Nephron (organoid): ENCODE data around the gene PAX8.
A peak's percentile ranks its signal among the peaks of the same experiment; 100 is the strongest.

ENCODE experiments used
- H3K27ac Mint-ChIP-seq, 3 experiments: 2 replicates each; pipeline ENCODE4 v1.8.0; 2020; ENCODE audit warnings: mixed read lengths in 3 of 3, mild to moderate bottlenecking in 2 of 3, moderate library complexity in 1 of 3
- H3K27me3 Mint-ChIP-seq: 2 replicates; pipeline ENCODE4 v1.8.0; 2021; ENCODE audit warnings: low read depth, mild to moderate bottlenecking, moderate library complexity, mixed read lengths
- H3K36me3 Mint-ChIP-seq: 2 replicates; pipeline ENCODE4 v1.8.0; 2020; ENCODE audit warnings: low read depth, mixed read lengths
- H3K4me1 Mint-ChIP-seq: 2 replicates; pipeline ENCODE4 v1.8.0; 2020; ENCODE audit warnings: mixed read lengths
- H3K4me3 Mint-ChIP-seq, 3 experiments: 2 replicates each; pipeline ENCODE4 v1.8.0; 2020; ENCODE audit warnings: mild to moderate bottlenecking in 3 of 3, mixed read lengths in 3 of 3, moderate library complexity in 2 of 3
- H3K9me3 Mint-ChIP-seq: 2 replicates; pipeline ENCODE4 v1.8.0; 2020; ENCODE audit warnings: mixed read lengths
- TF ChIP-seq, protein P1 (sequence below), 3 experiments: fragments of 200-600 bp; sonication (generic); IDR thresholded peaks; one replicate each; pipeline ENCODE4 v1.5.0; 2021; ENCODE audit warnings: antibody characterized with exemption in 3 of 3; ENCODE audit not compliant: unreplicated experiment in 3 of 3

PAX8 gene

DNA sequence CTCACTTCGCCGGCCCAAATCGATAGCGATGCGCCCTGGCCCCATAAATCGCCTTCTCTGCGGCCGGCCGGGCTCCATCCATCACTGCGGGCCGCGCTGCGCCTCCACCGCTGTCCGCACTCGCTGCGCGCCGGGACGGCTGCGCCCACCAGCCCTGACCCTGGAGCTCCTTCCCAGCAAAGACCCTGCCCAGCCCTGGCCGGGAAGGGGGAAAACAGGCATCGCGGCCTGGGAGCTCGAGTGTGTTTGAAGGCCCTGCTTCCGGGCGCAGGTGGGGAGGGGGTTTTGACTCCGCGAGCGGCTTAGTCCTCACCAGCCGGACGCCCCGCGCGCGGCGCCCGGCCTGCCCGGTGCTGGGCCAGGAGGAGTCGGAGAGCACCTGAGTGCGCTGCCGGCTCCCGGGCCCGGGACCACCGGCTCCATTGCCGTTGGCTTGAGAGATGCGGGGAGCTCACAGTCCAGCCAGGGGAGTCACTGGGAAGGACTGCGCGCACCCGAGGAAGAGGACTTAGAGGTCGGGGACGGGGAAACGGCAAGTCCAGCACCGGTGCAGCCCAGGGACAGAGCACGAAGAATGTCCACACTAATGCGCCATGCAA lies 1.1 kb downstream of the PAX8 start:
- Mint-ChIP-seq H3K4me3 (peak overlapping the region; percentile 86 to 90 (median 88)), H3K36me3 (peaks cover 23% of the 10 kb centered on the region), H3K27ac (peak overlapping the region; percentile 77 to 97 (median 87)), H3K9me3 (no peaks in the 10 kb centered on the region), H3K27me3 (peaks cover 100% of the 10 kb centered on the region), H3K4me1 (peaks cover 34% of the 10 kb centered on the region)
- TF ChIP-seq, protein P1, sequence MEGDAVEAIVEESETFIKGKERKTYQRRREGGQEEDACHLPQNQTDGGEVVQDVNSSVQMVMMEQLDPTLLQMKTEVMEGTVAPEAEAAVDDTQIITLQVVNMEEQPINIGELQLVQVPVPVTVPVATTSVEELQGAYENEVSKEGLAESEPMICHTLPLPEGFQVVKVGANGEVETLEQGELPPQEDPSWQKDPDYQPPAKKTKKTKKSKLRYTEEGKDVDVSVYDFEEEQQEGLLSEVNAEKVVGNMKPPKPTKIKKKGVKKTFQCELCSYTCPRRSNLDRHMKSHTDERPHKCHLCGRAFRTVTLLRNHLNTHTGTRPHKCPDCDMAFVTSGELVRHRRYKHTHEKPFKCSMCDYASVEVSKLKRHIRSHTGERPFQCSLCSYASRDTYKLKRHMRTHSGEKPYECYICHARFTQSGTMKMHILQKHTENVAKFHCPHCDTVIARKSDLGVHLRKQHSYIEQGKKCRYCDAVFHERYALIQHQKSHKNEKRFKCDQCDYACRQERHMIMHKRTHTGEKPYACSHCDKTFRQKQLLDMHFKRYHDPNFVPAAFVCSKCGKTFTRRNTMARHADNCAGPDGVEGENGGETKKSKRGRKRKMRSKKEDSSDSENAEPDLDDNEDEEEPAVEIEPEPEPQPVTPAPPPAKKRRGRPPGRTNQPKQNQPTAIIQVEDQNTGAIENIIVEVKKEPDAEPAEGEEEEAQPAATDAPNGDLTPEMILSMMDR (IDR thresholded peaks at IDR 0.05; ENCODE audit: unreplicated experiment in 3 of 3), result no peak

DNA sequence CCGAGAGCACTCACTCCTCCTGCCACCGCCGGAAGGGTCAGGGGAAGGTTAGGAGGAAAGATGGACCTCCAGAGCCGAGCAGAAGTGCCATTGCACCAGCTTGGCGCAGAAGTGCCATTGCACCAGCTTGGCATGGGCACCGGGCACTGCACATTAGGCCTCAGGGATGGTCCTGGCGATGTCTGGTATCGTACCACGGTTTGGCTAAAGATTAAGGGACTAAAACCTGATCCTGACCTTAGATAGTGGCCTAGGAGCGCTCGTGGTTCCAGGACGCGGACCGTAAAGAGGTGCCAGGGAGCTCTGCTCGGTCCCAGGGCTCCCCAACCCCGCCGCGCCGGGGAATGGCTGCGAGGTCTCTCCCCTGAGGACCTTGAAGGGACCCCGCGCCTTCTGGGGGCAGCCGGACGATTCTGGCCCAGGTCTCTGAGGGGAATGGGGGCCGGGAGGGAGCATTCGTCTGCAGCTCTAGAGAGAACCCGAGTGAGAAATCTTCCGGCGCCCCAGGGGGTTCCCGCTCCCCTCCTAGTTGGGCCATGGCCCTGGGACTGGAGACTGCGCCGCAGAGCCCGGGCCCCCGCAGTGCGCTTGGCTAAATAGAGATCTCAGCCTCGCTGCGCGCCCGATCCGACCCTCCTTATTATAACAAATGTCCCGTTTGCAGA lies 1.8 kb downstream of the PAX8 start:
- H3K4me3 Mint-ChIP-seq, result peak overlapping the region; percentile 86 to 90 (median 88)
- peaks cover 31% of the 10 kb centered on the region for H3K4me1 Mint-ChIP-seq
- peak overlapping the region; percentile 77 to 97 (median 87) for H3K27ac Mint-ChIP-seq
- H3K27me3 Mint-ChIP-seq, result peaks cover 100% of the 10 kb centered on the region
- H3K9me3 Mint-ChIP-seq, result no peaks in the 10 kb centered on the region
- H3K36me3 Mint-ChIP-seq, result peaks cover 24% of the 10 kb centered on the region
- TF ChIP-seq, protein P1 (IDR thresholded peaks at IDR 0.05; ENCODE audit: unreplicated experiment in 3 of 3), result no peak

DNA sequence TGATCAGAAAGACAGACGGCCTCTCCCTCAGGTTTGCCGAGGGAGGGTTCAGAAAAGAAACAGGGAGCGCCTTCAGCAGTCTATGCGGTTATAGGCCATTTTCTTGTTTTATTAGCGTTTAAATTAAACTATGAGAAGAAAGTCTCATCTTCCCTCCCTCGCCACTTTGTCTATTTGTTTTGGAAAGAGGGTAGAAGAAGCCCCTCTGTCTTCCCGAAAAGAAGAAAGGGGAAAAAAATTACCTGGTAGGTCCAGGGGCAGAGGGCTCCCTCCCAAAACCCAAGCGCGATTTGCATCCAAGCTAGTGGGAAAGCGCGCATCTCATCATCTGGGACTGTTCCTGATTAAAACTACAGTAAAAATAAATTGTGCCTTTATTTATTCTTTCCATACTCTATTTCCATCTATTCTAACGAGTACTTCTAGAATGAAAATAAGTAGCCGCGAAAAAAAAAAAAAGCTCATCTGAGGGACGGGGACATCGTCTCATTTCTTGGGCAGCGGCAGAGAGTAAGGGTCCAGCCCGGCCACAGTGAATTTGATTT lies 2.4 kb downstream of the PAX8 start:
- peaks cover 27% of the 10 kb centered on the region for H3K36me3 Mint-ChIP-seq
- no peaks in the 10 kb centered on the region for H3K9me3 Mint-ChIP-seq
- TF ChIP-seq, protein P1 (IDR thresholded peaks at IDR 0.05; ENCODE audit: unreplicated experiment in 3 of 3), result no peak
- peaks cover 30% of the 10 kb centered on the region for H3K4me1 Mint-ChIP-seq
- H3K27ac Mint-ChIP-seq, result peak overlapping the region; percentile 69 to 97 (median 87)
- H3K4me3 Mint-ChIP-seq, result peak overlapping the region; percentile 86 to 90 (median 88)
- peaks cover 100% of the 10 kb centered on the region for H3K27me3 Mint-ChIP-seq

DNA sequence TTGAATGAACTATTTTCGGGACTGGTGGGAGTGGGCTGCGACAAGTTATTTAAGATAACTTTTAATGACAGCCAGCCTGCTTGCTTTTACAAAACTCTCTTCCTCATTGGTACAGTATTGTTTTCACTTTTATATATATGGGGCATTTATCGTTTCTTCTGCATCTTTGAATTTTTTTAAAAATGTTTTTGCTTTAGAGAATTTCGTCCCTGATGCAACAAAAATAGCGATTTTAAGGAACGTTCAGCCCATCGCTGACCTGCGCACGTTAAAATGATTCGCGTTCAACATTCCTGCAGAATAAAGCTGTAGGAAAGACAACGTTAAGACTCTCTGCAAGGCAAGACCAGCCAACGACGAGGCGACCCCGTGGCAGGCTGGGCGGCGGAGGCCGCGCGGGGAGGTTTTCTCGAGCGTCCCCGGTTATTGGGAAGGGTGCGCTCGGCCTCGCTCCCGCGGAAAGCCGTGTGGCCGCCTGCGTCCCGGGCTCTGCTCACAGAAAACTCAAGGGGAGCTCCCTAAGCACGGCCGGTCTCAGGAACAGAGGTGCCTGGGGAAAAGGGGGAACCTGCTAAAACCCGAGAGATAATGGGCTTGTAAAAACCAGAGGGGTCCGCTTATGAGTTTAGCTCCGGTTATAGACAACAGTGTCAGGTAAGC lies 3.0 kb downstream of the PAX8 start:
- Mint-ChIP-seq H3K27ac (peak overlapping the region; percentile 69 to 97 (median 87)), H3K9me3 (no peaks in the 10 kb centered on the region), H3K27me3 (peaks cover 100% of the 10 kb centered on the region), H3K4me3 (peak overlapping the region; percentile 86 to 90 (median 88)), H3K36me3 (peaks cover 27% of the 10 kb centered on the region), H3K4me1 (peaks cover 30% of the 10 kb centered on the region)
- TF ChIP-seq, protein P1 (IDR thresholded peaks at IDR 0.05; ENCODE audit: unreplicated experiment in 3 of 3), result no peak

DNA sequence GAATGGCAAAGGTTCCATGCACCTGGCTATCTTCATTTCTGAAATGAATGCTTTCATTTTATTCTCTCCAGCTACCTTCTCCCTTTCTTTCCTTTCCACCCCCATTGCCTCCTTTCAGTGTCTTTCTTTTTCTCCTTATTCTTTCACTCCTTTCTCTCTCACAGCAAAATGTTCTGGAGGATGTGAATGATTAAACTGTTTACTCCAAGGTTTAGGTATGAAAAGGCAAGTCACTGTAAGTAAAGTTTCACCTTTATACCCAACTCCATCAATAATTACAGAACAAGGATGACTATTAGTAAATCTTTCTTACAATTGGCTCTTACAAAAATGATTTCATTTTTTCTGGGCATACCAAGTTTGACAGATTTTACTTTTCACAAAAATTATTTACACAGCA lies 4.3 kb downstream of the PAX8 start:
- Mint-ChIP-seq H3K4me3 (peak overlapping the region; percentile 72 to 90 (median 86)), H3K4me1 (peaks cover 23% of the 10 kb centered on the region), H3K27ac (peak overlapping the region; percentile 69 to 97 (median 79)), H3K9me3 (no peaks in the 10 kb centered on the region), H3K27me3 (peaks cover 100% of the 10 kb centered on the region), H3K36me3 (peaks cover 30% of the 10 kb centered on the region)
- TF ChIP-seq, protein P1 (IDR thresholded peaks at IDR 0.05; ENCODE audit: unreplicated experiment in 3 of 3), result no peak
